GM13976 (cell line): Measurements from ENCODE around the gene PRRC2A.

Experiments used
- DNase-seq: peaks from one replicate; pipeline ENCODE4 v3.0.0; 2012; ENCODE audit warnings: low spot score
- CTCF ChIP-seq: IDR thresholded peaks from 2 replicates; pipeline ENCODE4 v1.5.1; 2012; ENCODE audit warnings: borderline replicate concordance, mild to moderate bottlenecking; ENCODE audit not compliant: insufficient read depth; ENCODE audit errors: extremely low read depth, missing control alignments, control extremely low read depth
- in situ Hi-C: fragments of 300-500 bp; cut with MboI; formaldehyde crosslinking; loops from one replicate; pipeline ENCODE4 v1.12.0; 2022; ENCODE audit warnings: low sequenced_read_pairs, mixed read lengths, inconsistent platforms; ENCODE audit not compliant: unreplicated experiment

Gene PRRC2A

GRCh38 chr6:31655349-31656237 lies 35.1 kb downstream of the PRRC2A start, which contains the start of gene APOM:
Gene APOM, plus strand, starts transcription at chr6:31655894. Its CDS starts 73 bp downstream, at chr6:31655967.
- no peak for DNase-seq

GRCh38 chr6:31657406-31658157 lies 37.1 kb downstream of the PRRC2A start:
- DNase-seq = no peak
- no peak for TF ChIP-seq CTCF
- in situ Hi-C loops = no loop called here

More at GRCh38 chr6:31655349-31656237, 35.1 kb downstream of the PRRC2A start, which contains the start of gene APOM:
- no peak for TF ChIP-seq CTCF
- in situ Hi-C loops = no loop called here

- in situ Hi-C loops = no loop called here
Observed at GRCh38 chr6:31658158-31658688, 37.7 kb downstream of the PRRC2A start.

GRCh38 chr6:31658983-31659648 lies 38.6 kb downstream of the PRRC2A start:
- TF ChIP-seq CTCF = no peak
- DNase-seq = no peak
- in situ Hi-C loops = no loop called here

More at GRCh38 chr6:31658158-31658688, 37.7 kb downstream of the PRRC2A start:
- no peak for DNase-seq
- no peak for TF ChIP-seq CTCF

- DNase-seq = no peak
- in situ Hi-C loops = no loop called here
- no peak for TF ChIP-seq CTCF
Observed at GRCh38 chr6:31659649-31660380, 39.3 kb downstream of the PRRC2A start.
